HepG2 (cell line): Measurements from ENCODE around the gene IL1B. TPM values are rescaled to one million over a fixed set of nuclear protein-coding genes. Genes with fewer than 3 reads are reported as not detected.

Experiments
- ARID3A ChIP-seq: IDR thresholded peaks from 2 replicates; pipeline ENCODE4 v1.6.1; 2012; ENCODE audit warnings: low read depth, low read length, improper control_type of control experiment
- ATRX ChIP-seq: sonication (generic); formaldehyde crosslinking; IDR thresholded peaks from 2 replicates; pipeline ENCODE4 v1.4.0; 2020; ENCODE audit warnings: missing genetic modification reagents, borderline replicate concordance
- ERF ChIP-seq: IDR thresholded peaks from 2 replicates; pipeline ENCODE4 v1.6.1; 2018; ENCODE audit warnings: missing biosample characterization, missing genetic modification reagents
- KDM5A ChIP-seq: fragments of 200-600 bp; sonication (generic); IDR thresholded peaks from 2 replicates; pipeline ENCODE4 v1.7.0; 2018; ENCODE audit warnings: antibody characterized with exemption, mild to moderate bottlenecking, low read length, borderline replicate concordance
- RBAK ChIP-seq: sonication (generic); formaldehyde crosslinking; IDR thresholded peaks from 2 replicates; pipeline ENCODE4 v1.5.1; 2020; ENCODE audit warnings: mild to moderate bottlenecking, missing genetic modification reagents
- RCOR2 ChIP-seq: IDR thresholded peaks from 2 replicates; pipeline ENCODE4 v1.6.1; 2016; ENCODE audit warnings: missing biosample characterization, missing genetic modification reagents
- RXRB ChIP-seq: IDR thresholded peaks from 2 replicates; pipeline ENCODE4 v1.6.1; 2016; ENCODE audit warnings: borderline replicate concordance, missing genetic modification reagents, missing compliant biosample characterization
- SAP130 ChIP-seq: IDR thresholded peaks from 2 replicates; pipeline ENCODE4 v1.6.1; 2016; ENCODE audit warnings: low read depth
- SNAPC4 ChIP-seq: sonication (generic); formaldehyde crosslinking; IDR thresholded peaks from 2 replicates; pipeline ENCODE4 v1.4.0; 2020; ENCODE audit warnings: mild to moderate bottlenecking, missing genetic modification reagents
- SRSF4 ChIP-seq: fragments of 200-400 bp; formaldehyde crosslinking; IDR thresholded peaks from one replicate; pipeline ENCODE4 v1.6.1; 2018; ENCODE audit warnings: mild to moderate bottlenecking, low read depth, low read length, moderate library complexity; ENCODE audit not compliant: poor library complexity, severe bottlenecking
- TGIF2 ChIP-seq: IDR thresholded peaks from 2 replicates; pipeline ENCODE4 v1.6.1; 2016; ENCODE audit warnings: control low read depth, missing compliant biosample characterization
- ZNF589 ChIP-seq: sonication (generic); formaldehyde crosslinking; conservative IDR thresholded peaks from 2 replicates; pipeline ENCODE4 v1.8.0; 2022; ENCODE audit warnings: mild to moderate bottlenecking, moderate library complexity, missing genetic modification reagents
- ZNF766 ChIP-seq: sonication (generic); formaldehyde crosslinking; IDR thresholded peaks from 2 replicates; pipeline ENCODE4 v1.5.0; 2020; ENCODE audit warnings: missing genetic modification reagents, borderline replicate concordance
- ZSCAN30 ChIP-seq: sonication (generic); formaldehyde crosslinking; IDR thresholded peaks from 2 replicates; pipeline ENCODE4 v1.5.0; 2020; ENCODE audit warnings: mild to moderate bottlenecking, missing genetic modification reagents
- polyA plus RNA-seq, 8 experiments: library from polyadenylated mRNA; depleted of rRNA in 3 of 8; stranded (reverse) in 7 of 8; unstranded in 1 of 8; fragments of >200 nt; fragmentation: Illumina TruSeq in 4 of 8; extraction: Trizol in 4 of 8; gene quantifications; 2 replicates each; pipeline versions ENCODE4 v1.2.1 to v1.2.3, GENCODE V29; 2011 to 2016; ENCODE audit warnings: low read depth in 4 of 8, missing spikeins in 1 of 8, mixed read lengths in 1 of 8; ENCODE audit not compliant: insufficient read depth in 1 of 8
- total RNA-seq, 5 experiments: library from RNA; depleted of rRNA; stranded (reverse); fragments of >200 nt; fragmentation: Illumina TruSeq; extraction: Trizol; gene quantifications; 2 replicates each; pipeline ENCODE4 v1.2.3, GENCODE V29; 2016; ENCODE audit warnings: low read depth in 1 of 5
- TF ChIP-seq, protein P1 (sequence below): IDR thresholded peaks from 2 replicates; pipeline ENCODE4 v1.4.0; 2020; ENCODE audit warnings: mild to moderate bottlenecking, missing genetic modification reagents
- TF ChIP-seq, protein P2 (sequence below): sonication (generic); formaldehyde crosslinking; IDR thresholded peaks from 2 replicates; pipeline ENCODE4 v1.4.0; 2020; ENCODE audit warnings: missing genetic modification reagents

The IL1B gene
- total and polyA plus RNA-seq, 2 of the 13 experiments (the other 11 are each of a cell fraction or from before 2014, with no cell fraction given) = 0.18 TPM; not detected in 1

DNA sequence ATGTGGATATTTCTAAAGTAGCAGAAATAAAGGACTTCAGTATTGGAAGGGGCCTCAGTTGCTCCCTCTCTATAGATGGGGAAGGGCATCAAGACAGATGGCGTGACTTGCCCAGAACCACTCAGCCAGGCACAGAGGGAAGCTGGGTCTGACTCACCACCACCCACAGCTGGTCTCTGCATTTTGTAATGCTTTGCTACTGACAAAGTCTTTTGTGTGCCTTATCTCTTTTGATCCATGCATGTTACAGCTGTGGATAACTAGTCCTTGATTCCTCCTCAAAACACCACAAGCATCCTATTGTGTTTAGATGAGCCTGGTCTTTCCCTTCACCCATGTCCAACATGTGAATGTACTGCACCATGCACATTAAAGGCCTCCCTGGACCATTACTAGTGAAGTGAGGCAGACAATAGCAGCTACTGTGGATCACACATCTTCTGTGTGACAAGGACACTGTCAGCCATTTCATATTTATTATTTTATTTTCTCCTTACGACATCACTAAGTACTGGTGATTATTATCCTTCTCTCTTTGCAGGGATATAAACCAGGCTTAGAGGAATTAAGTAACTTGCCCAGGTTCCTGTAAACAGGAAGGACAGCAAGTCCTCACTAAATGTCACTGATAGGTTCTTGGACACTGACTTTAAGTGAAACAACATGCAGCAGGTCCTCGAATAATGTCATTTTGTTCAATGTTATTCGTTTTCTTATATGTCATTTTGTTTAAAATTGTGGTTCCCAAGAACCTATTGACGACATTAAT lies 44.8 kb upstream of the IL1B start (continued):
- TF ChIP-seq SNAPC4 (CRISPR knock-in tag) = no peak
- TF ChIP-seq ZSCAN30 = no peak
- TF ChIP-seq RXRB (CRISPR knock-in tag) = peak; percentile 29; the same call in 1 of the 2 replicates
- TF ChIP-seq ZNF589 (CRISPR knock-in tag) = no peak
- no peak; the same call in 1 of the 2 replicates for TF ChIP-seq ARID3A
- TF ChIP-seq RBAK (CRISPR knock-in tag) = no peak
- no peak for TF ChIP-seq ERF
- no peak for TF ChIP-seq ATRX
- TF ChIP-seq, protein P1, sequence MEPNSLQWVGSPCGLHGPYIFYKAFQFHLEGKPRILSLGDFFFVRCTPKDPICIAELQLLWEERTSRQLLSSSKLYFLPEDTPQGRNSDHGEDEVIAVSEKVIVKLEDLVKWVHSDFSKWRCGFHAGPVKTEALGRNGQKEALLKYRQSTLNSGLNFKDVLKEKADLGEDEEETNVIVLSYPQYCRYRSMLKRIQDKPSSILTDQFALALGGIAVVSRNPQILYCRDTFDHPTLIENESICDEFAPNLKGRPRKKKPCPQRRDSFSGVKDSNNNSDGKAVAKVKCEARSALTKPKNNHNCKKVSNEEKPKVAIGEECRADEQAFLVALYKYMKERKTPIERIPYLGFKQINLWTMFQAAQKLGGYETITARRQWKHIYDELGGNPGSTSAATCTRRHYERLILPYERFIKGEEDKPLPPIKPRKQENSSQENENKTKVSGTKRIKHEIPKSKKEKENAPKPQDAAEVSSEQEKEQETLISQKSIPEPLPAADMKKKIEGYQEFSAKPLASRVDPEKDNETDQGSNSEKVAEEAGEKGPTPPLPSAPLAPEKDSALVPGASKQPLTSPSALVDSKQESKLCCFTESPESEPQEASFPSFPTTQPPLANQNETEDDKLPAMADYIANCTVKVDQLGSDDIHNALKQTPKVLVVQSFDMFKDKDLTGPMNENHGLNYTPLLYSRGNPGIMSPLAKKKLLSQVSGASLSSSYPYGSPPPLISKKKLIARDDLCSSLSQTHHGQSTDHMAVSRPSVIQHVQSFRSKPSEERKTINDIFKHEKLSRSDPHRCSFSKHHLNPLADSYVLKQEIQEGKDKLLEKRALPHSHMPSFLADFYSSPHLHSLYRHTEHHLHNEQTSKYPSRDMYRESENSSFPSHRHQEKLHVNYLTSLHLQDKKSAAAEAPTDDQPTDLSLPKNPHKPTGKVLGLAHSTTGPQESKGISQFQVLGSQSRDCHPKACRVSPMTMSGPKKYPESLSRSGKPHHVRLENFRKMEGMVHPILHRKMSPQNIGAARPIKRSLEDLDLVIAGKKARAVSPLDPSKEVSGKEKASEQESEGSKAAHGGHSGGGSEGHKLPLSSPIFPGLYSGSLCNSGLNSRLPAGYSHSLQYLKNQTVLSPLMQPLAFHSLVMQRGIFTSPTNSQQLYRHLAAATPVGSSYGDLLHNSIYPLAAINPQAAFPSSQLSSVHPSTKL (CRISPR knock-in tag) = peak; percentile 64; the same call in 1 of the 2 replicates
- TF ChIP-seq KDM5A = no peak
- TF ChIP-seq RCOR2 = 0 out of 2 replicates have a peak, but pooled peaks have one; percentile 35
- no peak for TF ChIP-seq SRSF4
- 0 out of 2 replicates have a peak, but pooled peaks have one; percentile 16 for TF ChIP-seq SAP130 (CRISPR knock-in tag)
- TF ChIP-seq TGIF2 = 0 out of 2 replicates have a peak, but pooled peaks have one; percentile 44
- no peak for TF ChIP-seq ZNF766 (CRISPR knock-in tag)
- TF ChIP-seq, protein P2, sequence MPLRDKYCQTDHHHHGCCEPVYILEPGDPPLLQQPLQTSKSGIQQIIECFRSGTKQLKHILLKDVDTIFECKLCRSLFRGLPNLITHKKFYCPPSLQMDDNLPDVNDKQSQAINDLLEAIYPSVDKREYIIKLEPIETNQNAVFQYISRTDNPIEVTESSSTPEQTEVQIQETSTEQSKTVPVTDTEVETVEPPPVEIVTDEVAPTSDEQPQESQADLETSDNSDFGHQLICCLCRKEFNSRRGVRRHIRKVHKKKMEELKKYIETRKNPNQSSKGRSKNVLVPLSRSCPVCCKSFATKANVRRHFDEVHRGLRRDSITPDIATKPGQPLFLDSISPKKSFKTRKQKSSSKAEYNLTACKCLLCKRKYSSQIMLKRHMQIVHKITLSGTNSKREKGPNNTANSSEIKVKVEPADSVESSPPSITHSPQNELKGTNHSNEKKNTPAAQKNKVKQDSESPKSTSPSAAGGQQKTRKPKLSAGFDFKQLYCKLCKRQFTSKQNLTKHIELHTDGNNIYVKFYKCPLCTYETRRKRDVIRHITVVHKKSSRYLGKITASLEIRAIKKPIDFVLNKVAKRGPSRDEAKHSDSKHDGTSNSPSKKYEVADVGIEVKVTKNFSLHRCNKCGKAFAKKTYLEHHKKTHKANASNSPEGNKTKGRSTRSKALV (CRISPR knock-in tag) = no peak
